Measurements from ENCODE around the gene TNNI3K. TPM values are rescaled to one million over a fixed set of nuclear protein-coding genes. Genes with fewer than 3 reads are reported as not detected.

Gene TNNI3K
- total RNA-seq, 1 donor from 2014 or later: 1.1 TPM

GRCh38 chr1:74530892-74531291 is 295.7 kb downstream of the TNNI3K start:
- DNase-seq (no peak), ATAC-seq (no peak)
- H3K27me3 ChIP-seq (ENCODE audit: low read depth): no peaks in the 10 kb centered on the region
- H3K4me1 ChIP-seq: no peaks in the 10 kb centered on the region
- H3K4me3 ChIP-seq: no peak overlapping the region
- TF ChIP-seq, protein P1, sequence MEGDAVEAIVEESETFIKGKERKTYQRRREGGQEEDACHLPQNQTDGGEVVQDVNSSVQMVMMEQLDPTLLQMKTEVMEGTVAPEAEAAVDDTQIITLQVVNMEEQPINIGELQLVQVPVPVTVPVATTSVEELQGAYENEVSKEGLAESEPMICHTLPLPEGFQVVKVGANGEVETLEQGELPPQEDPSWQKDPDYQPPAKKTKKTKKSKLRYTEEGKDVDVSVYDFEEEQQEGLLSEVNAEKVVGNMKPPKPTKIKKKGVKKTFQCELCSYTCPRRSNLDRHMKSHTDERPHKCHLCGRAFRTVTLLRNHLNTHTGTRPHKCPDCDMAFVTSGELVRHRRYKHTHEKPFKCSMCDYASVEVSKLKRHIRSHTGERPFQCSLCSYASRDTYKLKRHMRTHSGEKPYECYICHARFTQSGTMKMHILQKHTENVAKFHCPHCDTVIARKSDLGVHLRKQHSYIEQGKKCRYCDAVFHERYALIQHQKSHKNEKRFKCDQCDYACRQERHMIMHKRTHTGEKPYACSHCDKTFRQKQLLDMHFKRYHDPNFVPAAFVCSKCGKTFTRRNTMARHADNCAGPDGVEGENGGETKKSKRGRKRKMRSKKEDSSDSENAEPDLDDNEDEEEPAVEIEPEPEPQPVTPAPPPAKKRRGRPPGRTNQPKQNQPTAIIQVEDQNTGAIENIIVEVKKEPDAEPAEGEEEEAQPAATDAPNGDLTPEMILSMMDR (IDR thresholded peaks at IDR 0.05): no peak
- H3K27ac ChIP-seq: no peak overlapping the region
- H3K36me3 ChIP-seq: no peaks in the 10 kb centered on the region
- no peaks in the 10 kb centered on the region for H3K9me3 ChIP-seq
- intact Hi-C loops (cut with DNase I): no loop called here

DNA sequence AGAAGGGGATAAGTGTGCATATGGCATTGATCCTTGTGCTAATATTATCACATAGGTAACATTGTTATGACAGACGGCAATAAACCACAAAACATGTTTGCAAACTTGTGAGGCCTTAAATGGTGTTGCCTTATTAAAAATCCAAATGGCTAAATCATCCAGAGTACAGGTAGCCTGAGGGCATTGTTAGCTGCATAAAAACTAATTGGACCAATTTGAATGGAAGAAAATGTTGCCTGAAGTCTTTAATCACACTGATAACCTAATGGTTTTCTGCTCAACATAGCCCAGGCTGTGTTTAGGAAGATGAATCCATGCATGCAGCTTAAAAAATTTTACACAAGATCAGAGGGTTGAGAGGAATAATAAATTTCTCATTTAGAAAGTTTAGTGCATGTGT is 296.6 kb downstream of the TNNI3K start:
- no peaks in the 10 kb centered on the region for H3K36me3 ChIP-seq
- H3K4me3 ChIP-seq: no peak overlapping the region
- TF ChIP-seq, protein P1 (IDR thresholded peaks at IDR 0.05): no peak
- H3K27me3 ChIP-seq (ENCODE audit: low read depth): no peaks in the 10 kb centered on the region
- intact Hi-C loops (cut with DNase I): no loop called here
- H3K9me3 ChIP-seq: no peaks in the 10 kb centered on the region
- DNase-seq: no peak
- H3K27ac ChIP-seq: no peak overlapping the region
- no peaks in the 10 kb centered on the region for H3K4me1 ChIP-seq
- no peak for ATAC-seq

DNA sequence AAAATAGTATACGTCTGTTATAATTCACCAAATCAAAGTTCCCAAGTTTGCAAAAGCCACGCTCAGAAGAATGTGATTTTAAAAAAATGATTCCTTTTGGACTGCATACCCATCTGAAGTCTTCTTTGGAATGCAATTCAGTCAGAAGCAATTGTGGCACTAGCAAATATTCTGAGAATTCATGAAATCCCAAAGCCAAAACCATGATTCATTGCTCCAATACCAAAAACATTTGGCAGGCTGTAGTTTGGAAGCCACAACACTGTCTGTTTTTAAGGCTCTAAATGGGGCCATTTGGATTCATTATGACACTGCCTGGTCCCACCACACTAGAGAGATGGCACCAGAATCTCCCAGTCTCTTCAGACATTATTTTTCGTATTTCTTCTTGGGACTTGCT is 299.1 kb downstream of the TNNI3K start:
- DNase-seq: no peak
- TF ChIP-seq, protein P1 (IDR thresholded peaks at IDR 0.05): no peak
- Histone ChIP-seq H3K36me3 (no peaks in the 10 kb centered on the region), H3K4me3 (no peak overlapping the region), H3K27ac (no peak overlapping the region), H3K9me3 (no peaks in the 10 kb centered on the region), H3K4me1 (no peaks in the 10 kb centered on the region), H3K27me3 (ENCODE audit: low read depth) (no peaks in the 10 kb centered on the region)
- no peak for ATAC-seq
- intact Hi-C loops (cut with DNase I): no loop called here

DNA sequence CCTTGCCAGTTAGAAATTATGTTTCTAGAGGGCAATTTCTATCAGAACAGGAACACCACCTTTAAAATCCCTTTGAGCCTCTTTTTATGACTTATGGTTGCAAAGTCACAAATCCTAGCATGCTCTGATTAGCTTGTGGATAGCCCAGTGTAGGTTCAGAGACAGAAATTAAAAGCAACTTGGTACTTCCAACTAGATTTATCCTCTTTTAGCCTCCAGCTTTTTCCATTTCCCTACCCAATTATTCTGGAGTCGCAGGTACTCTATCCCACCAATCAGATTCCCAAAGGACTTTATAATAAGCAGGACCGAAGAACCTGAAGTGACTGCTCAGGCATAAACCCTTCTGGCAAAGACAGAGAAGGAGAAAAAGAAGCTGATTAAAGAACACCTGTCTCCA is 310.6 kb downstream of the TNNI3K start:
- intact Hi-C loops (cut with DNase I): no loop called here
- Histone ChIP-seq H3K27me3 (ENCODE audit: low read depth) (no peaks in the 10 kb centered on the region), H3K27ac (no peak overlapping the region), H3K4me3 (no peak overlapping the region), H3K9me3 (no peaks in the 10 kb centered on the region), H3K36me3 (no peaks in the 10 kb centered on the region), H3K4me1 (no peaks in the 10 kb centered on the region)
- ATAC-seq: no peak
- TF ChIP-seq, protein P1 (IDR thresholded peaks at IDR 0.05): no peak
- no peak for DNase-seq

- intact Hi-C loops (cut with DNase I): no loop called here
- H3K4me1 ChIP-seq: no peaks in the 10 kb centered on the region
- TF ChIP-seq, protein P1 (IDR thresholded peaks at IDR 0.05): no peak
- DNase-seq (no peak), ATAC-seq (no peak)
- no peak overlapping the region for H3K27ac ChIP-seq
- H3K9me3 ChIP-seq: no peaks in the 10 kb centered on the region
- H3K4me3 ChIP-seq: no peak overlapping the region
- H3K27me3 ChIP-seq (ENCODE audit: low read depth): no peaks in the 10 kb centered on the region
- H3K36me3 ChIP-seq: no peaks in the 10 kb centered on the region
Observed at GRCh38 chr1:74548961-74549750, 314.0 kb downstream of the TNNI3K start.
